Skin of body (tissue), 2 donors: ENCODE data around the gene ROBO4. TPM values are rescaled to one million over a fixed set of nuclear protein-coding genes. Genes with fewer than 3 reads are reported as not detected.

Source experiments
- DNase-seq: peaks from one replicate; lab custom pipeline; 2025; lab: John Stamatoyannopoulos, UW
- total RNA-seq: library from RNA; depleted of rRNA; stranded (reverse); fragments of >200 nt; gene quantifications from one replicate; pipeline ENCODE4 v1.2.3, GENCODE V29; 2014

Gene ROBO4
- 9.7 TPM for total RNA-seq

DNA sequence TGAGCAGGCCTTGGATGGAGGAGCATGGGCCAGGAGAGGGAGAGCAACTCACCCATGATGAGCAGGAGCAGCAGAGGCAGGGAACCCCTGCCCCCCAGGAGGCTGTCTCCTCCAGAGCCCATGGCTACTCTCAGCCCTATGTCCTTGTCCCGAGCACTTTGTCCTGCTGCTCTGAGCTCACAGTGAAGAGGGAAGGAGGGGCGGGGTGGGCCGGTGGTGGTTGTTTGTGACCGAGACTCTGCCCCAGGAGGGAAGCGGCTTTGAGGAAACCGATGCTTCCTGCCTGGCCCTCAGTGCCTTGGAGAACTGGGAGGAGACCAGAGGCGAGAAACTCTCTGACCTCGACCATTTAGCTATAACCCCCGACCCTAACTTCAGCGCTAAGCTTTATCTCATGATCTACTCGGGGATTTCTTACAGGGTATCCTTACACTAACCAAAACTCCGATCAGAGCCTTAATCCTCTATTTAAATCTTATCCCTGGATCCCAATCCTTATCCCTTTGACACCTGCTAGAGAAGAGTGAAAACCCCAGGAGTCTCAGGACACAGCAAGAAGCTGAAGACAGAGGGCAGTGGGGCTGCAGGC, at the start of gene ROBO4:
Gene ROBO4, minus strand, starts transcription at position 192 of the 589 bp plus-strand sequence. Its CDS starts 70 bp downstream, at position 122.
- peak; percentile 42 for DNase-seq

DNA sequence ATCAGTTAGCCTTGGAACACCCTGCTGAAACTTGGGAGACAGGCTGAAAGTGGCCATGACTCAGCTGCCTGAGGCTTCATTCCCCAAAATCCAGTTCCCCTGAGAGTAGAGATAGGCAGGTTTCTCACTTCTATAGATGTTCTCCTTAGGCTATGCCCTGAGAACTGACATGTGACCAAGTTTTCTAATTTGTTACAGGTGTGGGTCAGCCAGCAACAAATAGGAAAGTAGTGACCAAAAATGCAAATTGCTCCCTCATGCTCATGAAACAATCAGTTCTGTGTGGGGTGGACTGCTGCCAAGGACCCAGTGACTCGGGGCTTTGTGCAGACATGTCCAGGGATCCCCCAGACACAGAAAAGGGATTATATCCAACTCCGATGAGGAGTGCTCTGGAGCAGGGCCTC, 49.1 kb upstream of the ROBO4 start:
- DNase-seq: no peak

DNA sequence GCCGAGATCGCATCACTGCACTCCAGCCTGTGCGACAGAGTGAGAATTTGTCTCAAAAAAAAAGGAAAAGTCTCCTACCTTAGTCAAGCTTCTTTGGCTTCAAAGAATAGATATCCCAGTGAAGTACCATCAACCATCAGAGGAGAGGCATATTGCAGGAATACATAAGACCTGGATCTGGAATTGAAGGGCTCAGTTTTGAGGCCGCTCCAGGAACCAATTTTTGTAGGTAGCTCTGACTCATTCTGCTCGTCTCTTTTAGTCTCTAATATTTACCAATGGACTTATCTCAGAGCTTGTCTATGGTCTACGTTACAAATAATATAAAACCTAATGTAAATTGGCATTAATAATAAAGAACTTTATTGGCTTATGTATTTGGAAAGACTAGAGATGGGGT, 48.2 kb upstream of the ROBO4 start:
- no peak for DNase-seq

DNA sequence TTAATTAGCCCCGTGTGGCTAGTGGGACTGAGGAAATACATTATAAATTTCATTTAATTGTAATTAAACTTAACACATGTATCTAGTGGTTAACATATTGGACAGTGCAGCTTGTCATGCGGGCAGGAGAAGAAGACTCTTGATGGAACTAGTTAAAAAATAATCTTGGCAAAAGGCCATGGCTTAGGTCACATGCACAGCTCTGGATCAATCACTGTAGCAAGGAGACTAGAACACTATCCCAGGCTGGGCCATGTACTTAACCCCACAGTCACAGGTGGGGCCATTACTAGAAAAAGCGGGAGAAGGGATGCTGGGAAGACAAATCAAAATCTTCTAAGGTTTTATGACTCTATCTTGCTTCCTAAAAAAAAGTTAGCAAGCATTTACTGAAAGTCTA, 46.9 kb upstream of the ROBO4 start:
- no peak for DNase-seq

- no peak for DNase-seq
Measured at GRCh38 chr11:124943741-124944140, 46.1 kb upstream of the ROBO4 start.

GRCh38 chr11:124943254-124943616, 45.6 kb upstream of the ROBO4 start:
- no peak for DNase-seq

- no peak for DNase-seq
Measured at GRCh38 chr11:124942466-124943253, 45.0 kb upstream of the ROBO4 start.

DNA sequence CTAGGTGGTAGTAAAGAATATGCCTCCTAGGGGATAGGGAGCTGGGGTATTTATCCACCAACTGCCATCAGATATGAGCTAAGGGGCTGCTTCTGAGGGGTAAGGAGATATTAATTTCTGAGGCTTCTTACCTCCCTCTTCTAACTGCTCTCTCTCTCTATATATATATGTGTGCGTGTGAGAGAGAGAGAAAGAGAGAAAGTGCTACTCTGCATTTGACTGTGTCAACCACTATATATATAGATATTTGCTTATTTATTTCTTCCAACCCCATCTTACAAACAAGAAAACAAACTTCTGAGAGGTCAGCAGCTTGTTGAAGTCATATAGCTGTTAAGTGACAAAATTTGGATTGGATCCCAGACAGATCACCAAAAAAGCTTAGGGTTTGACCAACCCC, 44.0 kb upstream of the ROBO4 start:
- DNase-seq: no peak

- no peak for DNase-seq
Measured at GRCh38 chr11:124938970-124939369, 41.3 kb upstream of the ROBO4 start.

GRCh38 chr11:124938206-124938765, 40.6 kb upstream of the ROBO4 start:
- no peak for DNase-seq

- no peak for DNase-seq
Measured at GRCh38 chr11:124937336-124937935, 39.8 kb upstream of the ROBO4 start.

DNA sequence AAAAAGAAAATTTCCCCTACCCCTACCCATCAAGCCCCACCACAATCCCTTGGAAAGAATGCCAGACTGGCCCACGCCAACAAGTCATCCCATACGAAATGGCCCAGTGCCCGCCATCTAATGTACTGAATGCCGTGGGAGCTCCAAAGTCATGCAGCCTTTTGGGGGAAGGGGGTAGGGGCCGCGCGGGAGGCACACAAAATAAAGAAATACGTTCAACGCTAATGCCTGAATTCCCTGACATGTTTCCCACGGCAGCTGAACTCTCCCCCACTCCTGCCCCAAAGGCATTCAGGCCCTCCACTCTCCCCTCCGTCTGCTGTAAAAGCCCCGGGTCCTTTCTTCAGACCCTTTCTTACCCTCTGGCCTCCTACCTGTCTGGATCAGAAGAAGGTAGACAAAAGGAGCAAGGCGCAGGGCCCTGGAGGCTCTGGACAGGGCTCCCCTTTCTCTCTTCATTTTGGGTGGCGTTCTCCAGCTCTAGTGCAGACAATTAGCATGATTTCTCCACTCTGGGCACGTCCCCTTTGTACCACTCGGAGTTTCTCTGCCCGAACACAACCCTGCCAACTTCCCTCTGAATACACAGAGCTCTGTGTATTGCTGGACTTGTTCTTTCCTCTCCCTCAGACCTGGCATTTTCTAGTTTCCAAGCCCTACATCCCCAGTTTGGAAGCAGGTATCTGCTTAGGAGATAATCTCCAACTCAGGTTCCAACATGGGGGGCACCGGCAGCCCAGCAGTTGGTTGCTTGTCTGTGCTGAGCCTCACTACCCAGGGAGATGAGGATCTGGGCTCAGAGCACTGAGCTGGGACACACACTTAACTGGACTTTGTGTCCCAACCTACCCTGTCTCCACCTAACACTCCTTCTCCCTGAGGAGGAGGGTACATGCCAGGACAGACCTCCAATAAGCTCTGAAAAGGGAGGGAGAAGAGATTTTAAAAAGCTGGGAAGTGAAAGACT, 38.2 kb upstream of the ROBO4 start, which contains the start of gene HEPACAM:
Gene HEPACAM, minus strand, starts transcription at position 500 of the 967 bp plus-strand sequence. Its CDS starts 41 bp downstream, at position 459.
- no peak for DNase-seq

DNA sequence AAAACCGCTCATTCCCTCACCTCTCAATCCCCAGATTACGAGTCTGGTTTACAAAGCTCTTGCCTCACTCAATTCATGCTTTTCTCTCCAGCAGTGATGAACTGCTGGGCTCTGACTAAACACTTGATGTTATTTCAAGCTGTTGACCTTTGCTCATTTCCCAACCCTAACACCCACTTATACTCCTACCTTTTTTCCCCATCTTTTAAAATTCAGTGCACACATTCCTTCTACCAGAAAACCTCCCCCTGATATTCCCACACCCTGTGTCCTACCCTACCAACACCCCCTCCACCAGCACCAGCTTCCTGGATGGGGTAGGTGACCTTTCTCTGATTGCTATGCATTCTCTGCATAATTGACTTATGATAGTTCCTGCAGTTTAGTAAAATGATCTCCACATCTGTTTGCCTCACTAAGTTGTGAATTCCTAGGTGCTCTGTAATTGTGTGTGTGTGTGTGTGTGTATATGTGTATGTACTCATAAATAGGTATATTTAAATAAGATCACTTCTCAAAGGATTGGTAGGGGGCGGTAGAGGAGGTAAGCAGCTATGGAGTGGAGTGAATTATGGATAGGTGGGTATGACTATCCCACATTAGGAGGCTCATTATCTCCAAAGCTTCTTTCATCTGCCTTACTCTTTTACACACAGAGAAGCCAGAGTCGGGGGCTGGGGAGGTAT, 37.3 kb upstream of the ROBO4 start:
- DNase-seq: no peak

- no peak for DNase-seq
Measured at GRCh38 chr11:124930799-124931198, 33.1 kb upstream of the ROBO4 start.

DNA sequence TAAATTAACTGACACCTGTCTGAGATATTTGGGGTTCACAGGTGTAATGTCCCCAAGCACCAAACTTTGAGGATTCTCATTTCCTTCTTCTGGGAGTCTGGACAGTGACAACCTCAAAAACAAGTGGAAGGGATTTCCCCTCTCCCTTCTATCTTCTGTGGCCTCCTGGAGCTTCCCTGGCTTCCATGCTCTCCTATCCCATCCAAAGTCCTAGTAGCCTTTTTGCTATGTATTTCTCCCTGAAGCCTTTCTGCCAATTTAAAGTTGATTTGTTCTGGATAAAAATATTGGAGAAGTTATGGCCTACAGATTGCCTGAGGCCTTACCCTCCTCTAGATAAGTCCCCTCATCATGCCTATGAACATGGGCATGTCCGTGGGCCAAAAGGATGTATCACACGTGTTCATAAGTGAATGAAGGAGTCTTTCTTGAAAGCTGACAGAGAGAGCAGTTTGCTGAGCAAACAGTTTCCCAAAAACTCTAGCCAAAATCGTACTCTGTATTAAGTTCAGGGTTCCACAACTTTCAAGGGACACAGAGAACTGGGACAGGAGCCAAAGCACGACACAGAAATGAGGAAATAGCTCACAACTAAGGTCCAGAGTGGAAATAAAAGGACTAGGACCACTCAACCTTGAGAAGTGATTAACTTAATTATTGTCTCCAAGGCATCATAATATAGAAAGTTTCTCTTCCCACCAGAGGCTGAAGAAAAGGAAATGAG, 31.4 kb upstream of the ROBO4 start:
- DNase-seq: no peak

GRCh38 chr11:124923296-124923695, 25.6 kb upstream of the ROBO4 start:
- no peak for DNase-seq

- no peak for DNase-seq
Measured at GRCh38 chr11:124922831-124923230, 25.2 kb upstream of the ROBO4 start.

DNA sequence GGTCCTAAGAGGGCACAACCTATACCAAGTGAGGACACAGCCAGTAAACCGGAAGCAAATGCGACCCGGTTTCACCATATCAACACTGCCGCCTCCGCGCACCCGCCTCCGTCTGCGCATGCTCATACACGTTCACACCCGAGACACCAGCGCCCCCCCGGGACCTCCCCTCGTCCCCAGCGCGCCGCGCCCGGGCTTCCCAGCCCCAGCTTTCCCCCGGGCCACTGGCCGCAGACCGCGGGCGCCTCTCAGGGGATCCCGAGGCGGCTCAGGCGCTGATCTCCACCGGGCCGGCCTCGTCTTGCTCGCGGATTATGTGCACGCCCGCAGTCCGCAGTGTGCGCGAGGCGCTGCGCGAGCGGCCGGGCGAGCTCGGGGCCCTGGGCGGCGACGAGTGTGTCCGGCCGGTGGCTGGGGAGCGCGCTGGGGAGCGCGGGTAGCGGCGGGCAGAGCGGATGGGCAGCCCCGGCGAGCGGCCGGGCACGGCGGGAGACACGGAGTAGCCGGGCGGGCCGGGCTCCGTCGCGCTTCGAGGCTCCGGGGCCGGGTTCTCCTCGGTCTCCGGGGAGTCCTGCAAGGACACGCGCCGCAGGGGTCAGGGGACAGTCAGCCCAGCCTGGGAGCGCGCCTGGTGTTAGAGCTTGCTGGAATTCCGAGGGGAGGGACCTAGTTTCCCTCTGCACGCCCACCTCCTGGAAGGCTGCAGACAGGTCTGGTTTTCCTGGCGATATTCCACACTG, 23.4 kb upstream of the ROBO4 start:
- DNase-seq: peak; percentile 33

DNA sequence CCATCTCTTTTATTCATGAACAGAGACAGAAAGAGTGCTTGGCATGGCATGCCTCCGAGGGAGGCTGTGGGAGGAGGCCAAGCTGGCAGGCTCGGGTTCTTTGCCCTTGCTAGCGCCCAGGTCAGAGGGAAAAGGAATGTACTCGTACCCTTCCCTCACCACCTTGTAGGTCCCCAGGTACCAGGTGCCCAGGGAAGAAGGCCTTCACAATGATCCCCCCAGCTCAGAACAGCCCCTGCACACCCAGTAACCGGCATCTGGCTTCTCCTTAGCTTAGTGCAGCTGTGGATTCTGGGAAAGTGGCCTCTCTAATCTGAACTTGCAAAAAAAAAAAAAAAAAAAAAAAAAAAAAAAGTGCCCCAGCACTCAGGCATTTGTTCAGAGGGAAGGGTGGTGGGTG, 22.7 kb upstream of the ROBO4 start:
- DNase-seq: no peak
